Natural killer cell treated with Interleukin-12 subunit alpha and Interleukin-12 subunit beta and Interleukin-15 and Interleukin-18, amount 100 ng/mL, for 72 hours (primary cell): ENCODE data around the gene POLG. TPM values are rescaled to one million over a fixed set of nuclear protein-coding genes. Genes with fewer than 3 reads are reported as not detected.
A peak's percentile ranks its signal among the peaks of the same experiment; 100 is the strongest.

Source experiments
- ATAC-seq, 2 donors: fragments of 150-1000 bp; cut with Tn5 transposase in 1 of 2; sonication (Bioruptor Pico), chemical (Tn5 transposase) in 1 of 2; 2 replicates each; pipeline ENCODE4 v1.10.0; 2021
- DNase-seq: peaks from one replicate; pipeline ENCODE4 v3.0.0; 2022; ENCODE audit warnings: low spot score
- H3K27ac Mint-ChIP-seq, 2 donors: 1 replicate in 1 of 2; 2 replicates in 1 of 2; pipeline ENCODE4 v1.8.0; 2022; ENCODE audit warnings: mixed read lengths in 2 of 2, mild to moderate bottlenecking in 1 of 2, moderate library complexity in 1 of 2
- H3K27me3 Mint-ChIP-seq, 2 donors: 1 replicate in 1 of 2; 2 replicates in 1 of 2; pipeline ENCODE4 v1.8.0; 2022; ENCODE audit warnings: mixed read lengths in 2 of 2
- H3K36me3 Mint-ChIP-seq: one replicate; pipeline ENCODE4 v1.8.0; 2022; ENCODE audit warnings: mixed read lengths
- H3K4me1 Mint-ChIP-seq, 2 donors: 1 replicate in 1 of 2; 2 replicates in 1 of 2; pipeline ENCODE4 v1.8.0; 2022; ENCODE audit warnings: low read depth in 2 of 2, mixed read lengths in 2 of 2, mild to moderate bottlenecking in 1 of 2
- H3K4me3 Mint-ChIP-seq: one replicate; pipeline ENCODE4 v1.8.0; 2022; ENCODE audit warnings: mixed read lengths
- H3K9me3 Mint-ChIP-seq: 2 replicates; pipeline ENCODE4 v1.8.0; 2022; ENCODE audit warnings: mixed read lengths
- total RNA-seq, 2 donors: library from RNA; stranded (reverse); gene quantifications; one replicate each; pipeline ENCODE4 v1.2.3, GENCODE V29; 2022

Gene POLG
- total RNA-seq, 2 donors from 2014 or later: 169 to 184 TPM

DNA sequence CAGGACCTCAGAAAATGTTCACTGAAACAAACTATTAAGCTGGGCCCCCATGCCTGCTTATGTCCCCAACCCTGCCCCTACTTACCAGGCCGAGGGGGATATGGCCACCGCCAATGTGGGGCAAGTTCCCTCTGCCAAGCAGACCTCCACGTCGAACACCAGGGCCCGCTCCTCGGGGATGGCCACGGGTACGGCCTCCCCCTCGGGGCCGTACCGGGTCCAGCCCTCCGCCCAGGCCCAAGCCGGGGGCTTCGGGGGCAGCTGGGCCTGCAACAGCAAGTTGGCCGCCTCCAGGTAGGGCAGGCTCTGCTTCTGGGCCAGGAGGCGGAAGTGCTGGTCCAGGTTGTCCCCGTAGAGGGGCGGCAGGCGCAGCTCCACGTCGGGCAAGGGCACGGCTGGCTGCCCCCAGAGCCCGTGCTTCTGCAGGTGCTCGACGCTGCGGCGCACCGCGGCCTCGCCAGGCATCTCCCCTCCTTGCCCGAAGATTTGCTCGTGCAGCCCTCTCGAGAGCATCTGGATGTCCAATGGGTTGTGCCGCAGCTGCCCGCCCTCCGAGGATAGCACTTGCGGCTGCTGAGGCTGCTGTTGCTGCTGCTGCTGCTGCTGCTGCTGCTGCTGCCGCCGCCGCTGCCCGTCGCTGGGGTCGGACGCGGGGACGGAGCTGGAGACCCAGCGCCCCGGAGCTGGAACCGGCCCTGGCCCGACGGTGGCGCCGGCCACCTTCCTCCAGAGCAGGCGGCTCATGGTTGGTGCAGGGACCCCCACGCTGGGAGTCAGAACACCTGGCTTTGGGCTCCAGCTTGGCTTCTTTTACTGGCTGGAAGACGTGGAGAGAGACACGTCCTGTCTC lies 1.4 kb downstream of the POLG start:
- H3K4me3 Mint-ChIP-seq: peak overlapping the region; percentile 86
- H3K4me1 Mint-ChIP-seq: peaks cover 66 to 70% of the 10 kb centered on the region in 2 donors
- no peaks in the 10 kb centered on the region for H3K27me3 Mint-ChIP-seq
- H3K9me3 Mint-ChIP-seq: no peaks in the 10 kb centered on the region
- DNase-seq (no peak), ATAC-seq (no peak)
- peaks cover 36% of the 10 kb centered on the region for H3K36me3 Mint-ChIP-seq
- peak overlapping the region; percentile 86 to 93 for H3K27ac Mint-ChIP-seq

DNA sequence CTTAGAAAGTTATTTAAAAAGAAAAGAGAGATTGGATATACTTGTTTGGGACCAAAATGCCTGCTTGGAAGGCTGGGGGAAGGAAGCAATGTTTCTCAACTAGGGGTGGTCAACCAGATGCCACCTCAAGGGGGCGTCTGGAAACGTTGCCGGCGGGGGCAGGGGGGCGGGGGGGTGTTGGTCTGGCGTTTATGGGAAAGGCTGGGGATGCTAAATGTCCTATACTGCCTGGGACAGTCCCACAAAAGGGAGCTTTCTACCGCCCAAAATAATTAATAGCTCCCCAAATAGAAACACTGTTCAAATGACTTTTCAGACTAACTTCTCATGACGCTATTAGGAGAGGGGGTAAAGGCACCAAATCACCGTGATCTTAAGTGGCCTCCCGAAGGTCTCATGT lies 2.2 kb downstream of the POLG start:
- Mint-ChIP-seq H3K27me3 (no peaks in the 10 kb centered on the region), H3K36me3 (peaks cover 36% of the 10 kb centered on the region), H3K4me3 (peak overlapping the region; percentile 86), H3K27ac (peak overlapping the region; percentile 83 to 93), H3K9me3 (no peaks in the 10 kb centered on the region), H3K4me1 (peaks cover 67 to 75% of the 10 kb centered on the region in 2 donors)
- no peak for DNase-seq
- no peak for ATAC-seq

- no peak for DNase-seq
- Mint-ChIP-seq H3K4me1 (peaks cover 67 to 69% of the 10 kb centered on the region in 2 donors), H3K4me3 (peak overlapping the region; percentile 86), H3K27ac (peak overlapping the region; percentile 83 to 93), H3K27me3 (no peaks in the 10 kb centered on the region), H3K36me3 (peaks cover 36% of the 10 kb centered on the region), H3K9me3 (no peaks in the 10 kb centered on the region)
- no peak for ATAC-seq
Measured at GRCh38 chr15:89330881-89331595, 3.6 kb downstream of the POLG start.

- no peaks in the 10 kb centered on the region for H3K27me3 Mint-ChIP-seq
- DNase-seq (no peak), ATAC-seq (no peak)
- no peaks in the 10 kb centered on the region for H3K9me3 Mint-ChIP-seq
- peak overlapping the region; percentile 86 for H3K4me3 Mint-ChIP-seq
- peak overlapping the region; percentile 83 to 93 for H3K27ac Mint-ChIP-seq
- H3K4me1 Mint-ChIP-seq: peaks cover 58 to 63% of the 10 kb centered on the region in 2 donors
- peaks cover 36% of the 10 kb centered on the region for H3K36me3 Mint-ChIP-seq
Measured at GRCh38 chr15:89330119-89330518, 4.5 kb downstream of the POLG start.

DNA sequence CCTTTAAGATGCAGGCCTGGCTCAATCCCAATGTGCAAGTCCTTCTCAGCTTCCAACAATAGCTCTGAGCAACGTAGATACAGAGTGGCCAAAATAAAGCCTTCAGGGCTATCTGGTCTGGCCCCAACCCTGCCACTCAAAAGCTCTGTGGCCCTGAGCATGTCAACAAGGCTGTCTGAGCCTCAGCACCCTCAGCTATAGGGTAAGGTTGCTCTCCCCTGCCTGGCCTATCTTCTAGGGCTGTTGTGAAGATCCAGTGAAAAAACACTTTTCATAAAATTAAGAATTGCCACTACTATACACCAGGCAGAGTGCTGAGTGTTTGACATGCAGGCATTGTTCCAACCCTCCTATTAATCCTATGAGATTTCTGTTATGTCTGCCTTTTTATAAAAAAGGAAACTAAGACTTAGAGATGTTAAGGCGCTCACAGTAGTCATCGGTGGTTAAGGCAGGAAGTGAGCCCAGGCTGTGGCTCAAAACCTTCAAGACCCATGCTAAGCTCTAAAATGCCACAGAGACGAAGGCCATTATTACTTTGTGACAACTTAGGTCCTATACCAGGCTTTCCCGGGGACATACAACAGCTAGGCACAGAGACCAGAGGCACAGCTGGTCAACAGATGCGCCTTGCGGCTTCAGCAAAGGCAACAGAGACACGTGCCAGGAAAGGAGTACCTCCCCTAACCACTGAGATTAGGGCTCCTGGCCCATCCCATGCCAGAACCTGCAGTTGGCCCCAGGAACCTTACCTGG lies 5.1 kb downstream of the POLG start:
- peak overlapping the region; percentile 86 for H3K4me3 Mint-ChIP-seq
- ATAC-seq: peak; percentile 58 to 74
- peaks cover 58 to 65% of the 10 kb centered on the region in 2 donors for H3K4me1 Mint-ChIP-seq
- H3K9me3 Mint-ChIP-seq: no peaks in the 10 kb centered on the region
- peak; percentile 70 for DNase-seq
- H3K36me3 Mint-ChIP-seq: peaks cover 42% of the 10 kb centered on the region
- no peaks in the 10 kb centered on the region for H3K27me3 Mint-ChIP-seq
- H3K27ac Mint-ChIP-seq: peak overlapping the region; percentile 83 to 93

GRCh38 chr15:89328398-89329254 lies 6.0 kb downstream of the POLG start:
- Mint-ChIP-seq H3K4me1 (peaks cover 59 to 66% of the 10 kb centered on the region in 2 donors), H3K27me3 (no peaks in the 10 kb centered on the region), H3K36me3 (peaks cover 44% of the 10 kb centered on the region), H3K27ac (peak overlapping the region; percentile 83 to 93), H3K9me3 (no peaks in the 10 kb centered on the region), H3K4me3 (peak overlapping the region; percentile 86)
- DNase-seq (no peak), ATAC-seq (no peak)

- peak overlapping the region; percentile 28 to 81 for H3K27ac Mint-ChIP-seq
- H3K27me3 Mint-ChIP-seq: no peaks in the 10 kb centered on the region
- peaks cover 57 to 64% of the 10 kb centered on the region in 2 donors for H3K4me1 Mint-ChIP-seq
- no peaks in the 10 kb centered on the region for H3K9me3 Mint-ChIP-seq
- no peak for ATAC-seq
- no peak overlapping the region for H3K4me3 Mint-ChIP-seq
- DNase-seq: no peak
- H3K36me3 Mint-ChIP-seq: peaks cover 42% of the 10 kb centered on the region
Measured at GRCh38 chr15:89327113-89327512, 7.5 kb downstream of the POLG start.

- peaks cover 49 to 56% of the 10 kb centered on the region in 2 donors for H3K4me1 Mint-ChIP-seq
- H3K4me3 Mint-ChIP-seq: no peak overlapping the region
- H3K27ac Mint-ChIP-seq: no peak overlapping the region
Measured at GRCh38 chr15:89326316-89326715, 8.3 kb downstream of the POLG start.

DNA sequence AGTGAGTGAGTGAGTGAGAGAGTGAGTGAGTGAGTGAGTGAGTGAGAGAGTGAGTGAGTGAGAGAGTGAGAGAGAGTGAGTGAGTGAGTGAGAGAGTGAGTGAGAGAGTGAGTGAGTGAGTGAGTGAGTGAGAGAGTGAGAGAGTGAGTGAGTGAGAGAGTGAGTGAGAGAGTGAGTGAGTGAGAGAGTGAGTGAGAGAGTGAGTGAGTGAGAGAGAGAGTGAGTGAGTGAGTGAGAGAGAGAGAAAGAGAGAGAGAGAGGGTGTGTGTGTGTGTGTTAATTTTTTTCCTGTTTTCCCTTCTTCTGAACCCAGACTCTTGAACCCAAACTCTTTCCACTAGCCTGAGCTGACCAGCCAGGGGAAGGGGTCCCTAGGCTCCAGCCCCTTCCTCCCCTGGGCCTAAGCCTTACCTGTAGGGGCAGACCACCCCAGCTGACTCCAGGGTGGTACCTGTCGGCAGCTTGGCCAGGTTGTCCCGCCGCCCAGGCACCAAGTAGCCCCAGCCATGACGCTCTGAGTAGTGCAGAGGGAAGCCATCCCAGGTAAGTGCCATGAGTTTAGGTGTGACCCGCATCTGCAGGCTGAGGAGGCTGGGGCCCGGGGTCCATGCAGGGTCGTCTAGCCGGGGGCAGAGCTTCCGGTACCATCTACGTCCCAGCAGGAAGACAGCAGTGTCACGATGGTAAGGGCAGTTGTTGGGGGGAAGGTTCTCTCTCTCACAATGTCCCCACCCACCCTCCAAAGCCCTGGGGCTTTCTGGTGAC lies 9.4 kb downstream of the POLG start:
- Mint-ChIP-seq H3K27me3 (no peaks in the 10 kb centered on the region), H3K4me3 (no peak overlapping the region), H3K9me3 (no peaks in the 10 kb centered on the region), H3K4me1 (peaks cover 43 to 48% of the 10 kb centered on the region in 2 donors), H3K36me3 (peaks cover 27% of the 10 kb centered on the region), H3K27ac (peak overlapping the region in 1 of 2 donors; percentile 85)
- no peak for ATAC-seq
- DNase-seq: no peak

More at GRCh38 chr15:89326316-89326715, 8.3 kb downstream of the POLG start:
- Mint-ChIP-seq H3K9me3 (no peaks in the 10 kb centered on the region), H3K27me3 (no peaks in the 10 kb centered on the region), H3K36me3 (peaks cover 34% of the 10 kb centered on the region)
- DNase-seq (no peak), ATAC-seq (no peak)

DNA sequence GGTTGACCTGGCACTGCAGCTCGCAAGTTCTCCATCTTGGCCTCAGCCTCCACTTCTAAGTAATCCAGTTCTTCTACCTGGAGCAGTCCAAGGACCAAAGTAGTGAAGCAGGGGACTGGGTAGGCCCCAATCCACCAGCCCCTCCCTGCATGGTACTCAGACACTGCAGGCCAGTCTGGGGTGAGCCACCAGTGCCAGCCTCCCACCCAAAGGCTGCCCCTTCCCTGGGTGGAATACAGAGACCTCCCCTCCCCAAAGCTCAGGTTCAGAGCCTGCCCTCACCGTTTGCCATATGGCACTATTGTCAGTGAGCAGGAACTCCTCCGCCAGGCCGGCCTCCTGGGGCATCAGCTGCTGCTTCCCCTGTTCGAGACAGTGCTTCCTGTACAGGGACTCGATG lies 10.8 kb downstream of the POLG start:
- ATAC-seq: no peak
- Mint-ChIP-seq H3K27ac (peak overlapping the region in 1 of 2 donors; percentile 85), H3K4me1 (peaks cover 42 to 45% of the 10 kb centered on the region in 2 donors), H3K4me3 (no peak overlapping the region), H3K27me3 (no peaks in the 10 kb centered on the region), H3K9me3 (no peaks in the 10 kb centered on the region), H3K36me3 (peaks cover 32% of the 10 kb centered on the region)
- DNase-seq: no peak

DNA sequence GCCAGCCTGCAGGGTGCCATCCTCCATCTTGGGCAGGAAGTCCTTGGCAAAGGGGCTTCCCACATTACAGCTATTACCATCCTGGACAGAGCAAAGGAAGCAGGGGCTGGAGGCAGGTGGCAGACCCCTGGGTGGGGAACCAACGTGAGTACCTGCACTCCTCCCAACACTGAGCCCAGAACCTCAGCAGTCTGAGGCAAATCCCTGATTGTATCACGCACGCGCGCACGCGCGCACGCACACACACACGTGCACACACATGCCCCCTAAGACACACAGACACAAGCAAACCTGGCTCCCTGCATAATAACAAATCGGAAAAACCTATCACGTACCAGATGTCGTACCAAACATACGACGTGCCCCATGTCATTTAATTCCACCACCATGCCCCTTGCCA lies 11.8 kb downstream of the POLG start:
- peaks cover 36 to 40% of the 10 kb centered on the region in 2 donors for H3K4me1 Mint-ChIP-seq
- no peak overlapping the region for H3K4me3 Mint-ChIP-seq
- no peaks in the 10 kb centered on the region for H3K27me3 Mint-ChIP-seq
- H3K9me3 Mint-ChIP-seq: no peaks in the 10 kb centered on the region
- H3K27ac Mint-ChIP-seq: peak overlapping the region; percentile 35 to 39
- DNase-seq (no peak), ATAC-seq (no peak)
- H3K36me3 Mint-ChIP-seq: peaks cover 33% of the 10 kb centered on the region
